GM23338 (cell line): ENCODE data around the gene TTC38.

ENCODE experiments used
- CREB1 ChIP-seq: fragments of 250-450 bp; sonication (Bioruptor Pico); IDR thresholded peaks from 2 replicates; pipeline ENCODE4 v1.5.0; 2020; ENCODE audit warnings: low read depth, mild to moderate bottlenecking, moderate library complexity
- CTCF ChIP-seq, 2 experiments: fragments of 200-600 bp in 1 of 2; sonication (generic) in 1 of 2; conservative IDR thresholded peaks; 2 replicates each; pipeline versions ENCODE4 v1.5.1 to v1.6.1; 2016 to 2017; ENCODE audit warnings: antibody characterized with exemption in 2 of 2, low read depth in 2 of 2, mild to moderate bottlenecking in 2 of 2, moderate library complexity in 1 of 2
- EZH2 ChIP-seq: fragments of 200-600 bp; sonication (generic); IDR thresholded peaks from one replicate; pipeline ENCODE4 v1.8.0; 2017; ENCODE audit warnings: antibody characterized with exemption, mild to moderate bottlenecking, low read depth; ENCODE audit not compliant: unreplicated experiment
- EZH2phosphoT487 ChIP-seq: fragments of 200-600 bp; sonication (generic); IDR thresholded peaks from one replicate; pipeline ENCODE4 v1.8.1; 2018; ENCODE audit warnings: antibody characterized with exemption; ENCODE audit not compliant: unreplicated experiment
- JUNB ChIP-seq: IDR thresholded peaks from one replicate; pipeline ENCODE4 v1.6.1; 2016; ENCODE audit warnings: antibody characterized with exemption; ENCODE audit not compliant: unreplicated experiment
- NANOG ChIP-seq: IDR thresholded peaks from 2 replicates; pipeline ENCODE4 v1.6.1; 2016; ENCODE audit warnings: antibody characterized with exemption, borderline replicate concordance
- POLR2AphosphoS5 ChIP-seq: IDR thresholded peaks from 2 replicates; pipeline ENCODE4 v1.6.1; 2016; ENCODE audit warnings: antibody characterized with exemption, low read depth
- STAT1 ChIP-seq: IDR thresholded peaks from one replicate; pipeline ENCODE4 v1.6.1; 2016; ENCODE audit warnings: antibody characterized with exemption; ENCODE audit not compliant: unreplicated experiment
- ZNF114 ChIP-seq: fragments of 250-450 bp; sonication (Bioruptor Pico); IDR thresholded peaks from 2 replicates; pipeline ENCODE4 v1.5.0; 2020; ENCODE audit warnings: mild to moderate bottlenecking, moderate library complexity
- ZNF331 ChIP-seq: fragments of 250-450 bp; sonication (Bioruptor Pico); IDR thresholded peaks from 2 replicates; pipeline ENCODE4 v1.5.0; 2020; ENCODE audit warnings: low read depth, mild to moderate bottlenecking, moderate library complexity
- ZNF462 ChIP-seq: fragments of 250-450 bp; sonication (Bioruptor Pico); IDR thresholded peaks from 2 replicates; pipeline ENCODE4 v1.5.0; 2020; ENCODE audit warnings: mild to moderate bottlenecking, moderate library complexity
- TF ChIP-seq, protein P1 (sequence below): IDR thresholded peaks from one replicate; pipeline ENCODE4 v1.6.1; 2018; ENCODE audit warnings: antibody characterized with exemption; ENCODE audit not compliant: unreplicated experiment
- TF ChIP-seq, protein P2 (sequence below): IDR thresholded peaks from 2 replicates; pipeline ENCODE4 v1.6.1; 2016; ENCODE audit warnings: antibody characterized with exemption

DNA sequence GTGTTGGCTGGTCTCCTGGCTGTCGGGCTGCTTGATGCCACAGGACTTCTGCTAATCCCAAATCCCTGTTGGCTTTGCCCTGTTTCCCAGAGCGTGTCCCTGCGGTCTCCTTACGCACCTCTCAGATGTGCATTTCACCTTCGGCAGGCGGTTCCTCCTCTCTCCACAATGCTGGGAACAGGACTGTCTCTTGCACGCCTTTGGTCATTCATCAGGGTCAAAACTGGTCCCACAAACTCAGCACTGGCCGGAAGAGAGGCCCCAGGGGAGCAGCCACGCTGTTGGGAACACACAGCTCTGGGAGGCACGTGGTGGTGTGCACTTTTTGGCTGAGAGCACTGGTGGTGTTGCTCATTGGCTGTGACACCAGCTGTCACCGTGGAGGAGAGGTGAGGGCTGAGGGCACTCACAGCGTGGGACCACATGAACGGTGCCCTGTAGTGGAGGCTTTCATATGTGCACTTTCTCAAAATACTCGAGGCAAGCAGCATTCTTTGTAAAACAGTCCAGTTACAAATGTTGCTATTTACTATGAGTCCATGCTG lies 52.4 kb downstream of the TTC38 start:
- TF ChIP-seq CTCF (conservative IDR thresholded peaks at IDR 0.05; ENCODE audit: low read depth in 2 of 2) (no peak), EZH2 (no peak), CREB1 (CRISPR knock-in tag) (no peak), POLR2AphosphoS5 (no peak), ZNF114 (CRISPR knock-in tag) (no peak), EZH2phosphoT487 (no peak), ZNF462 (CRISPR knock-in tag) (no peak), NANOG (no peak), STAT1 (no peak), JUNB (no peak), ZNF331 (CRISPR knock-in tag) (no peak)
- TF ChIP-seq, protein P1, sequence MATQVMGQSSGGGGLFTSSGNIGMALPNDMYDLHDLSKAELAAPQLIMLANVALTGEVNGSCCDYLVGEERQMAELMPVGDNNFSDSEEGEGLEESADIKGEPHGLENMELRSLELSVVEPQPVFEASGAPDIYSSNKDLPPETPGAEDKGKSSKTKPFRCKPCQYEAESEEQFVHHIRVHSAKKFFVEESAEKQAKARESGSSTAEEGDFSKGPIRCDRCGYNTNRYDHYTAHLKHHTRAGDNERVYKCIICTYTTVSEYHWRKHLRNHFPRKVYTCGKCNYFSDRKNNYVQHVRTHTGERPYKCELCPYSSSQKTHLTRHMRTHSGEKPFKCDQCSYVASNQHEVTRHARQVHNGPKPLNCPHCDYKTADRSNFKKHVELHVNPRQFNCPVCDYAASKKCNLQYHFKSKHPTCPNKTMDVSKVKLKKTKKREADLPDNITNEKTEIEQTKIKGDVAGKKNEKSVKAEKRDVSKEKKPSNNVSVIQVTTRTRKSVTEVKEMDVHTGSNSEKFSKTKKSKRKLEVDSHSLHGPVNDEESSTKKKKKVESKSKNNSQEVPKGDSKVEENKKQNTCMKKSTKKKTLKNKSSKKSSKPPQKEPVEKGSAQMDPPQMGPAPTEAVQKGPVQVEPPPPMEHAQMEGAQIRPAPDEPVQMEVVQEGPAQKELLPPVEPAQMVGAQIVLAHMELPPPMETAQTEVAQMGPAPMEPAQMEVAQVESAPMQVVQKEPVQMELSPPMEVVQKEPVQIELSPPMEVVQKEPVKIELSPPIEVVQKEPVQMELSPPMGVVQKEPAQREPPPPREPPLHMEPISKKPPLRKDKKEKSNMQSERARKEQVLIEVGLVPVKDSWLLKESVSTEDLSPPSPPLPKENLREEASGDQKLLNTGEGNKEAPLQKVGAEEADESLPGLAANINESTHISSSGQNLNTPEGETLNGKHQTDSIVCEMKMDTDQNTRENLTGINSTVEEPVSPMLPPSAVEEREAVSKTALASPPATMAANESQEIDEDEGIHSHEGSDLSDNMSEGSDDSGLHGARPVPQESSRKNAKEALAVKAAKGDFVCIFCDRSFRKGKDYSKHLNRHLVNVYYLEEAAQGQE = no peak
- TF ChIP-seq, protein P2, sequence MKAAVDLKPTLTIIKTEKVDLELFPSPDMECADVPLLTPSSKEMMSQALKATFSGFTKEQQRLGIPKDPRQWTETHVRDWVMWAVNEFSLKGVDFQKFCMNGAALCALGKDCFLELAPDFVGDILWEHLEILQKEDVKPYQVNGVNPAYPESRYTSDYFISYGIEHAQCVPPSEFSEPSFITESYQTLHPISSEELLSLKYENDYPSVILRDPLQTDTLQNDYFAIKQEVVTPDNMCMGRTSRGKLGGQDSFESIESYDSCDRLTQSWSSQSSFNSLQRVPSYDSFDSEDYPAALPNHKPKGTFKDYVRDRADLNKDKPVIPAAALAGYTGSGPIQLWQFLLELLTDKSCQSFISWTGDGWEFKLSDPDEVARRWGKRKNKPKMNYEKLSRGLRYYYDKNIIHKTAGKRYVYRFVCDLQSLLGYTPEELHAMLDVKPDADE = no peak
